ENCODE data around the gene EEF1AKMT2. TPM values are rescaled to one million over a fixed set of nuclear protein-coding genes. Genes with fewer than 3 reads are reported as not detected.

The EEF1AKMT2 gene
- total RNA-seq, 2 experiments from 2014 or later, result 22.3 to 26.3 TPM

GRCh38 chr10:124732931-124733570 lies 58.6 kb downstream of the EEF1AKMT2 start:
- Mint-ChIP-seq H3K27me3 (no peaks in the 10 kb centered on the region), H3K36me3 (peaks cover 20% of the 10 kb centered on the region), H3K27ac (peak overlapping the region; percentile 89), H3K9me3 (ENCODE audit: low read depth) (no peaks in the 10 kb centered on the region), H3K4me3 (peak overlapping the region; percentile 67), H3K4me1 (peaks cover 97% of the 10 kb centered on the region)
- peak; percentile 80 for DNase-seq
- CTCF ChIA-PET, result interaction anchor here (0.7 to 4.5 kb wide), 11 partner anchors 9 to 90 kb away, joined by 3 to 40 read pairs (median 4); no protein-coding TSS in a partner anchor
- peak; percentile 76 for ATAC-seq

- H3K4me3 Mint-ChIP-seq, result no peak overlapping the region
- H3K27me3 Mint-ChIP-seq, result no peaks in the 10 kb centered on the region
- H3K27ac Mint-ChIP-seq, result no peak overlapping the region
- peaks cover 21% of the 10 kb centered on the region for H3K36me3 Mint-ChIP-seq
- DNase-seq (peak; percentile 36), ATAC-seq (no peak)
- CTCF ChIA-PET, result interaction anchor here (1.1 to 4.5 kb wide), 5 partner anchors 8 to 120 kb away, joined by 3 to 40 read pairs (median 5); no protein-coding TSS in a partner anchor
- peaks cover 93% of the 10 kb centered on the region for H3K4me1 Mint-ChIP-seq
- no peaks in the 10 kb centered on the region for H3K9me3 Mint-ChIP-seq (ENCODE audit: low read depth)
Observed at GRCh38 chr10:124731551-124731950, 60.1 kb downstream of the EEF1AKMT2 start.

- ATAC-seq (no peak), DNase-seq (no peak)
- CTCF ChIA-PET, result interaction anchor here (1.3 to 4.5 kb wide), 2 partner anchors 11 to 13 kb away, joined by 5 to 40 read pairs; no protein-coding TSS in a partner anchor
- Mint-ChIP-seq H3K4me3 (no peak overlapping the region), H3K4me1 (peaks cover 92% of the 10 kb centered on the region), H3K9me3 (ENCODE audit: low read depth) (no peaks in the 10 kb centered on the region), H3K27ac (no peak overlapping the region), H3K27me3 (no peaks in the 10 kb centered on the region), H3K36me3 (peaks cover 24% of the 10 kb centered on the region)
Observed at GRCh38 chr10:124730790-124731189, 60.9 kb downstream of the EEF1AKMT2 start.

DNA sequence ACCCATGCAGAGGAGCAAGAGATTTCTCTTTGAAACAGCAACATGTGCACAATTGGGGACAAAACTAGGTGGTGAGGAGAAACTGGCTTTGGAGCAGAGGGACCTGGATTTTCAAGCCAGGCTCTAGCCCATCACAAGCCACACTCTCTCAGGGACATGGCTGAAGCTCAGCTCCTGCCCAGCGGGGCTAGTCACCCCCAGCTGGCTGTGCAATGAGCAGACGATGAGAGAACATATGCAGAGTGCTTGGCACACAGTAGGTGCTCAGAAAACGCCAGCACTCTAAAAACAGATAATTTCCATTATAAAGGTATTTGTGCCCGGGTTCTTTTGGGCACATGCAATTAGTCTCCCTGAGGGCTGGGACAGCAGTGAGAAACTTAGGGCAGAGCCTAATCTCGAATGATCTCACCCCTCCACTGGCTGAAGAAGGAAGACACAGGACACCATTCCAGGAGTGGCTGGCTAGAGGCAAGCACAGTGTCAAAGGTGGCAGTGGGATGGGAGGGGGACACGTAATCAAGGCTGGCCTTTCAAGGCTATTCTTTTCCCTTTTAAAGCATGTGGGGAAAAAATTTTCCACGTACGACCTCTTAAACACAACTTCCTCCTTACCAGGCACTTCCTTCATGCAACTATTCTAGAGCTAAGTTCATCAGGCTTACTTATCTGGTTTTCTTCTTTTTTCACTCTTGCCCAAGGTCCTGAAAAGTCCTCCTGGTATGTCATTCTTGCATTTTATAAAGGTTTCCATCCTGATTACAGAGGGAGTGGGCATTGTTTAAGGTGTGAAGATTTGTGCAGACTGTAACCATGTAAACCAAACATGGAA lies 62.6 kb downstream of the EEF1AKMT2 start:
- Mint-ChIP-seq H3K27ac (peak overlapping the region; percentile 52), H3K36me3 (peaks cover 31% of the 10 kb centered on the region), H3K4me1 (peaks cover 93% of the 10 kb centered on the region), H3K9me3 (ENCODE audit: low read depth) (no peaks in the 10 kb centered on the region), H3K27me3 (no peaks in the 10 kb centered on the region), H3K4me3 (peak overlapping the region; percentile 11)
- CTCF ChIA-PET, result interaction anchor here (0.7 to 4.4 kb wide), 9 partner anchors 10 to 81 kb away, joined by 3 to 27 read pairs (median 4); no protein-coding TSS in a partner anchor
- ATAC-seq (no peak), DNase-seq (no peak)

DNA sequence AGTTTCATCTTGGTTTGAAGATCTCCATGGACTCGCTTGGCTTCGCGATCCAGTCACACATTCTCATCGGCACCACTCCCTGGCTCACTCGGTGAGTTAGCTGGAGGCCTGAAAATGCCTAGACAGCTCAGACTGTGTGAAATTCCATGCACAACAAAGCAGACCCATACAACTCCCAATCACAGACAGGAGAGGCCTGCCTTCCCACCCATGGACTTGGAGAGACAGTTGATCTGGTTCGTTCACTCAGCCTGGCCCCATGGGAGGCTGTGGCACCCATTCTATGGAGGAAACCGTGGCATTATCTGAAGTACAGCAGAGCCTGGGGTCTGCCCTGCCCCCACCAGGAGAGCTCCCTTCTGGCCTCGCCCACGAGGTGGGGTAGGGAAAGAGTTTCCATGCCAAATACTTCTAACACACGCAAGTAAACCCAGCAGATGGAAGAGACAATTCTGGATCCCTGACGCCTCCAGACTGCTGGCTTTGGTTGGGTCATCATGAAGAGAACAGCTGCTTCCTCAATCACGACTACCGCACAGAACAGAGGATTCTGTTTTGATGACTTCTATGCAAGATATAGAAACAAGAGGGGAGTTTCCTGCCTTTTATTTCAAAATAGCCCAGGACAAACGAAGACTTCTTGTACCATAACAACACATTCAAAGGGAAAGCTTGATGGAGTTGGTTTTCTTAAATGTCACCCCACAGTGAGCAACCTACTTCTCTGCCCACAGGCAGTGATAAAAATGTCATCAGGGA lies 63.4 kb downstream of the EEF1AKMT2 start:
- Mint-ChIP-seq H3K4me3 (peak overlapping the region; percentile 11), H3K27ac (peak overlapping the region; percentile 52), H3K27me3 (no peaks in the 10 kb centered on the region), H3K36me3 (peaks cover 29% of the 10 kb centered on the region), H3K9me3 (ENCODE audit: low read depth) (no peaks in the 10 kb centered on the region), H3K4me1 (peaks cover 93% of the 10 kb centered on the region)
- DNase-seq (no peak), ATAC-seq (no peak)
- CTCF ChIA-PET, result interaction anchor here (0.7 to 4.4 kb wide), 10 partner anchors 10 to 80 kb away, joined by 3 to 27 read pairs (median 4); no protein-coding TSS in a partner anchor

DNA sequence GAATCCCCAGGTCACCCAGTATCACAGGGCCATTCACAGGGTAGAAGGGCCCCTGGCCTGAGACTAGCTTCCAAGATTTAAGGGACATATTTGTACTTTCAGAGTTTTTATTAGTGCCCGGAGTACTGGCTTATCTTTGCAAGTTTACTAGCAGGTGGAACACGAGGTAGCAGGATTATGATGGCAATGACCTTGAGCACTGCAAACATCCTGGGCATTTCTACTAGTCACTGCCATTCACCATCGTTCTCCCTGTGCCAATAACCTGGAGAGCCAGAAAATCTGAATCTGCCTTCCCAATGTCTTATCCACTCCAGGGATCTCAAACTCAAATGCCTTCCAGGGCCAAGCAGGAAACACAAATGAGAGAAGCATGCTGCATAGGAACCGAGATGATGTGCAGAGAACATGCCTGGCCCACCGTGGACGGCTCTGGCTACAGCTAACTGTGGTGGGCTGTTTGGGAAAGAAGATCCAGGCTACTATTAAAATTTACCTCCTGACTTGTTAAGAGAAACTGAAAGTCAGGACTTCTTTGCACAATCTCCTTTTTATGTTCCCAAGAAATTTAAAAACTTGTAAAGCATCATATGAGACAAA lies 64.2 kb downstream of the EEF1AKMT2 start:
- Mint-ChIP-seq H3K36me3 (peaks cover 26% of the 10 kb centered on the region), H3K9me3 (ENCODE audit: low read depth) (no peaks in the 10 kb centered on the region), H3K4me1 (peaks cover 93% of the 10 kb centered on the region), H3K27me3 (no peaks in the 10 kb centered on the region), H3K27ac (no peak overlapping the region), H3K4me3 (no peak overlapping the region)
- no peak for DNase-seq
- no peak for ATAC-seq
- CTCF ChIA-PET, result interaction anchor here (1.6 to 4.4 kb wide), 4 partner anchors 9 to 49 kb away, joined by 4 to 27 read pairs (median 16); no protein-coding TSS in a partner anchor

DNA sequence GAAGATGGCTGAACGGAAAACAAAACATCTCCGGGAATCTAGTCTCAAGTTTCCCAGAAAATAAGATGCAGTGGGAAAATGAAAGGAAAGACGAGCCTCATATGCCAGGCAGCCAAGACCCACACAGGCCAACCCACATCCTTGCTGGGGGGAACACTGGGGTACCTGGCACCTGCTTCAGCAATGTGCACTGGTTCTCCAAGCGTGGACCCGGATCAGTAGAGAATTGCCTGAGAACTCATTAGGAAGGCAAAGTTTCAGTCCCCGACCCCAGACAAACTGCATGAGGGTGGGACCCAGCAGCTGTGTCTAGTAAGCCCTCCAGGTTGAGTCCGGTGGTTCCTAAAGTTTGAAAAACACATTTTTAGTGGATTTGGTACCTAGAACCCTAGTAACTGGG lies 65.9 kb downstream of the EEF1AKMT2 start:
- no peak for ATAC-seq
- H3K9me3 Mint-ChIP-seq (ENCODE audit: low read depth), result no peaks in the 10 kb centered on the region
- H3K4me1 Mint-ChIP-seq, result peaks cover 91% of the 10 kb centered on the region
- H3K27ac Mint-ChIP-seq, result no peak overlapping the region
- H3K27me3 Mint-ChIP-seq, result no peaks in the 10 kb centered on the region
- peaks cover 23% of the 10 kb centered on the region for H3K36me3 Mint-ChIP-seq
- DNase-seq, result no peak
- H3K4me3 Mint-ChIP-seq, result no peak overlapping the region
- CTCF ChIA-PET, result interaction anchor here (1.6 to 4.4 kb wide), 3 partner anchors 7 to 37 kb away, joined by 6 to 27 read pairs (median 8); no protein-coding TSS in a partner anchor

DNA sequence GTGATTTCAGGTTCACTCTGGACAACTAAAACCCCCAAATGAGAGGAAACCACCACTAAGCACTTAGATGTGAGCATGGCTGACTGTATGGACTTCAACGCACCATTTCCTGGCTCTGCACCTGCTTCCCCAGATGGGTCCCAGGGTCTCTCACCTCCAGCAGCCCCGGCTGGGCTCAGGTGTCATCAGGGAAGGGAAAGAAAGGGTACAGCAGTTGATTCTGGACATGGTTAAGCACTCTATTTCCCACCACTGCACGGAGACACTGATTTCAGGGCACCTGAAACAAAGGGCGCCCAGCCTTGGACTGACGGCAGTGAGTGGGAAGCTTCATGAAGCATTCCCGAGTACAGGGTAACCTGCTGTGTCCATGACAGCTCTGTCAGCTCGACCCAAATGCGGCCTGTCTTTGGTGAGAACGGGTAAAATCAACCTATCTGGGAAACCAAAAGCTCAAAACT lies 66.5 kb downstream of the EEF1AKMT2 start:
- ATAC-seq (no peak), DNase-seq (no peak)
- Mint-ChIP-seq H3K4me3 (no peak overlapping the region), H3K27ac (no peak overlapping the region), H3K36me3 (peaks cover 20% of the 10 kb centered on the region), H3K9me3 (ENCODE audit: low read depth) (no peaks in the 10 kb centered on the region), H3K27me3 (no peaks in the 10 kb centered on the region), H3K4me1 (peaks cover 90% of the 10 kb centered on the region)
- CTCF ChIA-PET, result interaction anchor here (0.9 to 3.1 kb wide), 4 partner anchors 9 to 36 kb away, joined by 3 to 22 read pairs (median 8); no protein-coding TSS in a partner anchor

- peaks cover 20% of the 10 kb centered on the region for H3K36me3 Mint-ChIP-seq
- CTCF ChIA-PET, result interaction anchor here (0.8 to 3.1 kb wide), 7 partner anchors 9 to 77 kb away, joined by 3 to 22 read pairs (median 3); no protein-coding TSS in a partner anchor
- peaks cover 87% of the 10 kb centered on the region for H3K4me1 Mint-ChIP-seq
- peak overlapping the region; percentile 33 for H3K4me3 Mint-ChIP-seq
- H3K27me3 Mint-ChIP-seq, result no peaks in the 10 kb centered on the region
- ATAC-seq (no peak), DNase-seq (no peak)
- no peaks in the 10 kb centered on the region for H3K9me3 Mint-ChIP-seq (ENCODE audit: low read depth)
- peak overlapping the region; percentile 88 for H3K27ac Mint-ChIP-seq
Observed at GRCh38 chr10:124724279-124725027, 67.2 kb downstream of the EEF1AKMT2 start.

DNA sequence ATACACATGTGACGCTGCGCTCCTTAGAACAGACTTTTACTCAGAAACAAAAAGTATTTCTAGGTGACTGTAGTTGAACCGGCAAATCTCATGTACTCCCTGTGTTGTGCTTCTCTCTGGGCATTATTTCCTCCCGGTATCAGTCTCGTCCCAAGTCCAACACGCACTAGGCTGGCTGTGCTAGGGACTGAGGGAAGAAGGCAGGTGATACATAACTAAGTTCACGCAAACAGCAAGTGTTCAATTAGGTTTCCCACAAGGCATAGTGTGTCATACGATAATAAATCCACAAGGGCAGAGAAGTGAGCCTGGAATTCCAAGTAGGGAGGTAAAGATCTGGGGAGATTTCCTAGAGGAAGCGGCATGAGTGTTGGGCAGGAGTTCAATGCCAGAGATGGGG lies 67.9 kb downstream of the EEF1AKMT2 start:
- no peaks in the 10 kb centered on the region for H3K9me3 Mint-ChIP-seq (ENCODE audit: low read depth)
- peaks cover 87% of the 10 kb centered on the region for H3K4me1 Mint-ChIP-seq
- peak overlapping the region; percentile 88 for H3K27ac Mint-ChIP-seq
- ATAC-seq (no peak), DNase-seq (no peak)
- peak overlapping the region; percentile 33 for H3K4me3 Mint-ChIP-seq
- H3K36me3 Mint-ChIP-seq, result peaks cover 17% of the 10 kb centered on the region
- CTCF ChIA-PET, result interaction anchor here (0.8 to 9.0 kb wide), 8 partner anchors 10 to 335 kb away, joined by 3 to 106 read pairs (median 5); no protein-coding TSS in a partner anchor
- no peaks in the 10 kb centered on the region for H3K27me3 Mint-ChIP-seq

- CTCF ChIA-PET, result interaction anchor here (0.9 to 9.0 kb wide), 9 partner anchors 9 to 334 kb away, joined by 3 to 106 read pairs (median 4); no protein-coding TSS in a partner anchor
- peaks cover 17% of the 10 kb centered on the region for H3K36me3 Mint-ChIP-seq
- peak overlapping the region; percentile 88 for H3K27ac Mint-ChIP-seq
- H3K4me3 Mint-ChIP-seq, result peak overlapping the region; percentile 44
- peak; percentile 44 for ATAC-seq
- DNase-seq, result peak; percentile 79
- H3K9me3 Mint-ChIP-seq (ENCODE audit: low read depth), result no peaks in the 10 kb centered on the region
- H3K4me1 Mint-ChIP-seq, result peaks cover 87% of the 10 kb centered on the region
- H3K27me3 Mint-ChIP-seq, result no peaks in the 10 kb centered on the region
Observed at GRCh38 chr10:124722798-124723783, 68.6 kb downstream of the EEF1AKMT2 start.

All from activated CD8-positive, alpha-beta memory T cell treated with anti-CD3 and anti-CD28 coated beads, Interleukin-2, amount 10 ng/mL, durations not matched to agents 7 days and 5 days (primary cell).